Nephron progenitor cell (in vitro differentiated cells): Measurements from ENCODE around the gene ALDH1A2.
A peak's percentile ranks its signal among the peaks of the same experiment; 100 is the strongest.

Source experiments
- DNase-seq: peaks from one replicate; pipeline ENCODE4 v3.0.0; 2021
- H3K27ac Mint-ChIP-seq: 2 replicates; pipeline ENCODE4 v1.8.0; 2021; ENCODE audit warnings: mild to moderate bottlenecking, moderate library complexity, mixed read lengths
- H3K27me3 Mint-ChIP-seq: 2 replicates; pipeline ENCODE4 v1.8.0; 2021; ENCODE audit warnings: mild to moderate bottlenecking, low read depth, mixed read lengths; ENCODE audit not compliant: poor library complexity
- H3K36me3 Mint-ChIP-seq: 2 replicates; pipeline ENCODE4 v1.8.0; 2021; ENCODE audit warnings: low read depth, mixed read lengths
- H3K4me1 Mint-ChIP-seq: 2 replicates; pipeline ENCODE4 v1.8.0; 2021; ENCODE audit warnings: mixed read lengths
- H3K4me3 Mint-ChIP-seq: 2 replicates; pipeline ENCODE4 v1.8.0; 2021; ENCODE audit warnings: mild to moderate bottlenecking, moderate library complexity, mixed read lengths
- H3K9me3 Mint-ChIP-seq: 2 replicates; pipeline ENCODE4 v1.8.0; 2021; ENCODE audit warnings: mild to moderate bottlenecking, moderate library complexity, mixed read lengths
- CTCF ChIP-seq: fragments of 200-600 bp; sonication (generic); IDR thresholded peaks from 2 replicates; pipeline ENCODE4 v1.5.0; 2021; ENCODE audit warnings: antibody characterized with exemption

The ALDH1A2 gene

DNA sequence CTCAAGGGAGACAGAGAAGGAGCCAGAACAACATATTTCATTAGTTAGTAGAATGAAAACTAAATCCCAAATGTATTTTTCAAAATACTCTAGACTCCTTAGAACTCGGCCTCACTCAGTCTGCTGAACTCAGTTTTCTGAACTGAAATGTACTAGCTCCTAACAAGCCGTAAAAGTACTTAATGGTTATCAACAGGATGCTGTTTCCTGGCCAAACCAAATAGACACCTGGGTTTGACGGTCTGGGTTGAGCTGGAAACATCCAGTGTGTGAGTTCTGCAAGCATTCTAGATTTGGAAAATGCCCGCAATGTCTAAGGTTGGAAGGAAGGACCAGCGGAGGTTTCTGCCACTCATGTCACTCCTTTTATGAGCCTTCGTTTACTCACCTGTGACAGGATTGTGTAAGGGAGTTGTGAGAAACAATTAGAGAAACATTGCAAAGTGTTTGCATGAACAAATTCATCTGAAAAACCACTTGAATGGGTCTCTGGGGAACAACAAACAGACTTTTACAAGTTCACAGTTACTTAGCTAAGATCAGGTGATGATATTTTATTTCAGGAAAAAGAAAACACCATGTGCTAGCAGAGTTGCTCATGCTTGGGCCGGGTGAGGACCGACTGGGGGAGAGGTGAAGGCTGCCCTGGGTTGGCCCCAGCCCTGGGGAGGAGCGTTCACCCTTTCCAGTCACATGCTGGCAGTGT lies 151.0 kb downstream of the ALDH1A2 start:
- no peaks in the 10 kb centered on the region for H3K36me3 Mint-ChIP-seq
- H3K27me3 Mint-ChIP-seq, result peaks cover 8% of the 10 kb centered on the region
- H3K9me3 Mint-ChIP-seq, result peaks cover 11% of the 10 kb centered on the region
- H3K4me3 Mint-ChIP-seq, result no peak overlapping the region
- no peak for DNase-seq
- no peak for TF ChIP-seq CTCF
- peaks cover 72% of the 10 kb centered on the region for H3K4me1 Mint-ChIP-seq
- no peak overlapping the region for H3K27ac Mint-ChIP-seq

DNA sequence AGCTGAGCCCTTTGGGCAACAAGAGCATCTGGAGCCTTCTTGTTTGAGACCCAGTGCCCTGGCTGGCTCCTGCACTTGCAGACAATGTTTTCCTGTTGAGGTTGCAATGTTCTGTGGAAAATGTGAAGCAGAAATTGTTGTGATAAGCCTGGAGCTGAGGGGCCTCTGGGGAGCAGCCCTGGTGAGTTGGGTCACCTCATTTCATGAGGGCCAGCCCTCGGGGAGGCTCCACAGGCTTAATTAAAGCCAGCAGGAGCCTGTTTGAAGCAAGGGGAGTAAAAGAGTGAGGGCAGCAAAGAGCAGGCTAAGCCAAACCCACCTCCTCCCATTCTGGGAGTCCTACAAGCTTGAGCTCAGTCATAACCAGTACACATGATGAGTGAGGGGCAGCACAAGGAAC lies 154.3 kb downstream of the ALDH1A2 start:
- peaks cover 19% of the 10 kb centered on the region for H3K9me3 Mint-ChIP-seq
- H3K27me3 Mint-ChIP-seq, result peaks cover 2% of the 10 kb centered on the region
- H3K27ac Mint-ChIP-seq, result no peak overlapping the region
- no peak for TF ChIP-seq CTCF
- H3K4me3 Mint-ChIP-seq, result no peak overlapping the region
- peaks cover 51% of the 10 kb centered on the region for H3K4me1 Mint-ChIP-seq
- peak; percentile 15 for DNase-seq
- no peaks in the 10 kb centered on the region for H3K36me3 Mint-ChIP-seq

GRCh38 chr15:57910672-57911071 lies 154.8 kb downstream of the ALDH1A2 start:
- Mint-ChIP-seq H3K36me3 (no peaks in the 10 kb centered on the region), H3K4me3 (no peak overlapping the region), H3K9me3 (peaks cover 19% of the 10 kb centered on the region), H3K27ac (no peak overlapping the region), H3K27me3 (peaks cover 2% of the 10 kb centered on the region), H3K4me1 (peaks cover 45% of the 10 kb centered on the region)
- TF ChIP-seq CTCF, result no peak
- DNase-seq, result no peak

DNA sequence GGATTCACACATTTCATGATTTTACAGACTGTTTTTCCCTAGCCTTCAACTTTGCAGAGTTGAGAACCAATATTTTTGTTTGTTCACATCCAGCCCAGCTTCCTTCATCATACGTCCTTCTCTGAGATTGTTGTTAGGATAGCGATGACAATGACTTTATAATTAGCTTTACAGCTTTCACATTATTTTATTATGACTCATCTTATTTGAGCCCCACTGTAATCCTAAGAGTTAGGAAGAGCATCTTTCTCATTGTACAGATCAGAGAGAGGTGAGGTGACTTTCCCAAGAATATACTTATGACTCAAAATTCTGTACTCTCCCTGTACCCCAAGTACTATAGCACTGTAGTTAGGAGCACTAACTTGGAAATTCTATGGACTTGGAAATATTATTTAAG lies 156.1 kb downstream of the ALDH1A2 start:
- peaks cover 7% of the 10 kb centered on the region for H3K27me3 Mint-ChIP-seq
- no peak overlapping the region for H3K4me3 Mint-ChIP-seq
- peaks cover 19% of the 10 kb centered on the region for H3K9me3 Mint-ChIP-seq
- TF ChIP-seq CTCF, result no peak
- no peak overlapping the region for H3K27ac Mint-ChIP-seq
- H3K36me3 Mint-ChIP-seq, result no peaks in the 10 kb centered on the region
- H3K4me1 Mint-ChIP-seq, result peaks cover 33% of the 10 kb centered on the region
- DNase-seq, result no peak

GRCh38 chr15:57903626-57904025 lies 161.9 kb downstream of the ALDH1A2 start:
- Mint-ChIP-seq H3K36me3 (no peaks in the 10 kb centered on the region), H3K9me3 (peaks cover 14% of the 10 kb centered on the region), H3K4me3 (no peak overlapping the region), H3K27ac (no peak overlapping the region), H3K27me3 (peaks cover 10% of the 10 kb centered on the region), H3K4me1 (no peaks in the 10 kb centered on the region)
- no peak for TF ChIP-seq CTCF
- DNase-seq, result no peak
